NCI-H187 (cell line): ENCODE data around the gene GUCA1A.
"Not testable (repeated sequence)": the region's sequence is repeated elsewhere in the genome, so short reads cannot be mapped to it uniquely, and the experiment has no call there.

ENCODE experiments used
- DNase-seq, 2 experiments: peaks; one replicate each; lab custom pipeline; 2025; lab: John Stamatoyannopoulos, UW

Gene GUCA1A

GRCh38 chr6:42210551-42210950 lies 37.4 kb downstream of the GUCA1A start:
- no peak for DNase-seq

GRCh38 chr6:42211726-42212125 lies 38.6 kb downstream of the GUCA1A start:
- no peak for DNase-seq

- no peak for DNase-seq
Measured at GRCh38 chr6:42212442-42212841, 39.3 kb downstream of the GUCA1A start.

- not testable (repeated sequence) for DNase-seq
Measured at GRCh38 chr6:42216495-42216894, 43.3 kb downstream of the GUCA1A start.

- DNase-seq, result no peak
Measured at GRCh38 chr6:42217157-42217518, 44.0 kb downstream of the GUCA1A start.

- peak; percentile 63 to 84 for DNase-seq
Measured at GRCh38 chr6:42217519-42218367, 44.6 kb downstream of the GUCA1A start, which contains the start of gene MRPS10. TSS of gene MRPS10 (minus strand) at chr6:42217861. CDS start at chr6:42217849, 12 bp downstream.

GRCh38 chr6:42220807-42221206 lies 47.6 kb downstream of the GUCA1A start:
- no peak for DNase-seq

- DNase-seq, result no peak
Measured at GRCh38 chr6:42221546-42221945, 48.4 kb downstream of the GUCA1A start.

- no peak for DNase-seq
Measured at GRCh38 chr6:42222448-42222847, 49.3 kb downstream of the GUCA1A start.

GRCh38 chr6:42224222-42225028 lies 51.3 kb downstream of the GUCA1A start:
- DNase-seq, result no peak

DNA sequence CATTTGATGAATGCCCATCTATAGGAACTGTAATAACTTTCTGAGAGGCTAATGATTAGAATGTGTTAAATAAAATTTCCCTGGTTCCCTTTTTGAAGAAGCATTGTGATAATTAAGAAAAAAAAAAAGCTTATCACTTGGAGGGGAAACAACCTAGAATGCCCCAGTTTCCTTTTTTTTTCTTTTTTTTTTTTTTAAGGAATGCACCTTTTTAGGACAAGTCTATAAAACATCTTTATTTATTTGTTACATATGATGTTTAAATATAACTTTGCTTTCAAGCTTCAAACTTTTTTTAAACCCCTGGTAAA lies 51.8 kb downstream of the GUCA1A start:
- DNase-seq, result no peak

GRCh38 chr6:42225419-42225818 lies 52.3 kb downstream of the GUCA1A start:
- DNase-seq, result no peak

GRCh38 chr6:42226161-42226611 lies 53.0 kb downstream of the GUCA1A start:
- DNase-seq, result no peak

DNA sequence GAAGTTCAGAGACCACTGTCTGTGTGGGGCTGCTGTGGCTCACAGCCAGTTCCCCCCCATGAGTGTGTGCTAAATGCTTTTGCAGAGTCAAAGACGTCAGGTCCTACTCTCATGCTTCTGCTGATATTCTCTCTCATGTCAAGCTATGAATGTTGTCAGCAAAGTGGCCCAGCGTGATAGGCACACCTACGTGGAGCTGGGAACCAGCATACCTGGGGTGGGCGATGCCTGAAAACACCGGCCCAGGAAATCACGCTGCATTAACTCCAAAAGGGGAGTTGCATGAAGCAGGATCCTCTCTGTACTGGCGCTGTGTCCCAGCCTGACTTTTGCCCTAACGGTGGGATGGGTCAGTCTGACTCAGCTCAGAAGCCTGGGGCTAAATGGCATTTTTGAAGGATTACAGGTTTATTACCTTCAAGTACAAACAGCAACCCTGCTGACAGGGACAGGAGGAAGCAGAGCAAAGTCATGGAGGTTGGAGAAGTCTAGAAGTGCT lies 53.5 kb downstream of the GUCA1A start:
- no peak for DNase-seq

- no peak for DNase-seq
Measured at GRCh38 chr6:42227173-42227850, 54.1 kb downstream of the GUCA1A start.

DNA sequence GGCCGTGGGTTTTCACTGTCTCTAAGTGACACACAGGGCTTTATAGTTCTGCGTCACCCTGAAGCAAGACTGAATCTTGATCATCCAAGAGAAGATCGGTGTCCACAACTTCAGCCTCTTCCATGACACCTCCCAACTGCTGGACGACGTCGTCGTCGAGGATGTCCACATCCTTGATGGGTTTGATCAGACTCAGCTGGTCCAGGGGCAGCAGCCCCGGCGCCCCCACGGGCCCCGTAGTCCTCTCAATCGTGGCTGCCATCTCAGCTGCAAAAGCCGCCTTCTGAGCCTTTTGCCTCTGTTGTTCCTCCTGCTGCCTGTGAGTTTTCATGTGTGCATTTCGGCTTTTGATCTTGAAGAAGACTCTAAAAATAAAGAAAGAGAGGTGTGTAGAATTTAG lies 55.1 kb downstream of the GUCA1A start:
- DNase-seq, result no peak
